Neural crest cell (in vitro differentiated cells): ENCODE results near the gene ALCAM. TPM values are rescaled to one million over a fixed set of nuclear protein-coding genes. Genes with fewer than 3 reads are reported as not detected.

ENCODE experiments used
- DNase-seq: peaks from one replicate; pipeline ENCODE4 v3.0.0; 2021; ENCODE audit warnings: low read depth, mixed read lengths, low spot score
- H3K27ac Mint-ChIP-seq: one replicate; pipeline ENCODE4 v1.8.0; 2021; ENCODE audit warnings: mild to moderate bottlenecking, mixed read lengths; ENCODE audit not compliant: unreplicated experiment
- H3K27me3 Mint-ChIP-seq: 2 replicates; pipeline ENCODE4 v1.8.0; 2021; ENCODE audit warnings: low read depth, mild to moderate bottlenecking, mixed read lengths
- H3K36me3 Mint-ChIP-seq: 2 replicates; pipeline ENCODE4 v1.8.0; 2021; ENCODE audit warnings: low read depth, mild to moderate bottlenecking, mixed read lengths
- H3K4me1 Mint-ChIP-seq: 2 replicates; pipeline ENCODE4 v1.8.0; 2021; ENCODE audit warnings: mixed read lengths
- H3K4me3 Mint-ChIP-seq: one replicate; pipeline ENCODE4 v1.8.0; 2021; ENCODE audit warnings: mild to moderate bottlenecking, mixed read lengths
- H3K9me3 Mint-ChIP-seq: 2 replicates; pipeline ENCODE4 v1.8.0; 2021; ENCODE audit warnings: mixed read lengths
- total RNA-seq: library from RNA; stranded (reverse); gene quantifications from 2 replicates; pipeline ENCODE4 v1.2.1, GENCODE V29; 2021
- TF ChIP-seq, protein P1 (sequence below): fragments of 200-600 bp; sonication (generic); conservative IDR thresholded peaks from 2 replicates; pipeline ENCODE4 v1.5.0; 2021; ENCODE audit warnings: antibody characterized with exemption, mild to moderate bottlenecking

Gene ALCAM
- total RNA-seq, 1 donor from 2014 or later, result 8.7 TPM

DNA sequence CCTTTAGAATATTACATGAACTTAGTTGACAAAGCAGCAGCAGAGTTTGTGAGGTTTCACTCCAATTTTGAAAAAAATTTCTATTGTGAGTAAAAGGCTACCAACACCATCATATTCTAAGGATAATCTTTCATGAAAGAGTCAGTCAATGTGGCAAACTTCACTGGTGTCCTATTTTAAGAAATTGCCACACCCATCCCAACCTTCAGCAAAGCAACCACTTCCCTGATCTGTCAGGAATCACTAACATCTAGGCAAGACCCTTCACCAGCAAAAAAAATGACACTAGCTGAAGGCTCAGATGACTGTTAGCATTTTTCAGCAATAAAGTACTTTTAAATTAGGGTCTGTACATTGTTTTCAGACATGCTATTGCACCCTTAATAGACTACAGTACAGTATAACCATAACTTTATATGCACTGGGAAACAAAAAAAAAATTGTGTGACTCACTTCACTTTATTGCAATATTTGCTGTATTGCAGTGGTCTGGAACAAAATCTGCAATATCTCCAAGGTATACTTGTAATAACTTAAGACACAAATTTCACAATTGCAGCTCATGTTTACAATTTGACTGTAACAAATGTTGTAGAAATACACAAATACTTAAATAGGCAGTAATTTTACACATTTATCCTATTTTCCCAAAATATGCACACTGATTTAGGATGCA lies 38.9 kb upstream of the ALCAM start:
- Mint-ChIP-seq H3K9me3 (peaks cover 11% of the 10 kb centered on the region), H3K27me3 (no peaks in the 10 kb centered on the region), H3K36me3 (peaks cover 9% of the 10 kb centered on the region), H3K4me3 (no peak overlapping the region), H3K27ac (no peak overlapping the region), H3K4me1 (no peaks in the 10 kb centered on the region)
- DNase-seq, result no peak
- TF ChIP-seq, protein P1, sequence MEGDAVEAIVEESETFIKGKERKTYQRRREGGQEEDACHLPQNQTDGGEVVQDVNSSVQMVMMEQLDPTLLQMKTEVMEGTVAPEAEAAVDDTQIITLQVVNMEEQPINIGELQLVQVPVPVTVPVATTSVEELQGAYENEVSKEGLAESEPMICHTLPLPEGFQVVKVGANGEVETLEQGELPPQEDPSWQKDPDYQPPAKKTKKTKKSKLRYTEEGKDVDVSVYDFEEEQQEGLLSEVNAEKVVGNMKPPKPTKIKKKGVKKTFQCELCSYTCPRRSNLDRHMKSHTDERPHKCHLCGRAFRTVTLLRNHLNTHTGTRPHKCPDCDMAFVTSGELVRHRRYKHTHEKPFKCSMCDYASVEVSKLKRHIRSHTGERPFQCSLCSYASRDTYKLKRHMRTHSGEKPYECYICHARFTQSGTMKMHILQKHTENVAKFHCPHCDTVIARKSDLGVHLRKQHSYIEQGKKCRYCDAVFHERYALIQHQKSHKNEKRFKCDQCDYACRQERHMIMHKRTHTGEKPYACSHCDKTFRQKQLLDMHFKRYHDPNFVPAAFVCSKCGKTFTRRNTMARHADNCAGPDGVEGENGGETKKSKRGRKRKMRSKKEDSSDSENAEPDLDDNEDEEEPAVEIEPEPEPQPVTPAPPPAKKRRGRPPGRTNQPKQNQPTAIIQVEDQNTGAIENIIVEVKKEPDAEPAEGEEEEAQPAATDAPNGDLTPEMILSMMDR, result no peak

DNA sequence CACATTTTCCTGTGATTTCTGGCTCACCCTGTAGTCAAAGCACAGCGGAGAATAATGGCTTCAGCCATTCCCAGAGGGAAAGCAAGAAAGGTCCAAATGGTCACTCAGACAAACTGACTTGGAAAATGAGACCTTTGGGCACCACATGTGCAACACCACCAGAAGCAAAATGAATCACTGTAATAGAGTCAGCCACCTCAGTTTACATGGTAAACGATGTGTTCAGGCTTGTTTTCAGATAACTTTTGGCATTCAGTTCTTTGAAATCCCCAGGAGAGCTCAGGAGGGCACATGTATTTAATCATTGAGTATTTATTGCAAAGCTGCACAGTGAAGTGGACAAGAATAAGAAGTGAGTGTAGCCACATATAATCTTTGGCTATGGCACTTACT lies 38.4 kb upstream of the ALCAM start:
- H3K27me3 Mint-ChIP-seq, result no peaks in the 10 kb centered on the region
- H3K4me3 Mint-ChIP-seq, result no peak overlapping the region
- TF ChIP-seq, protein P1, result no peak
- peaks cover 14% of the 10 kb centered on the region for H3K9me3 Mint-ChIP-seq
- no peak overlapping the region for H3K27ac Mint-ChIP-seq
- no peak for DNase-seq
- H3K36me3 Mint-ChIP-seq, result peaks cover 9% of the 10 kb centered on the region
- H3K4me1 Mint-ChIP-seq, result no peaks in the 10 kb centered on the region

DNA sequence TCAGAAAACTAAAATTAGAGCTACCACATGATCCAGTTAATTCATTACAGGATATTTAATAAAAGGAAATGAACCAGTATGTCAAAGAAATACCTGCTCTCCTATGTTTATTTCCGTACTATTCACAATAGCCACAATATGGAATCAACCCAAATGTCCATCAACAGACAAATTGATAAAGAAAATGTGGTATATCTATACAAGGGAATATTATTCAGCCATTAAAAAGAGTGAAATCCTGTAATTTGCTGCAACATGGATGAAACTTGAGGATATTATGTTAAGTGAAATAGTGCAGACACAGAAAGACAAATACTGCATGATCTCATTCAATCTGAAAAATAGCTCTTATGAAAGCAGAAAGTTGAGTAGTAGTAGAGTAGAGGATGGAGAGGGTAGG lies 33.7 kb upstream of the ALCAM start:
- H3K36me3 Mint-ChIP-seq, result peaks cover 5% of the 10 kb centered on the region
- DNase-seq, result no peak
- no peak overlapping the region for H3K27ac Mint-ChIP-seq
- H3K27me3 Mint-ChIP-seq, result no peaks in the 10 kb centered on the region
- H3K4me1 Mint-ChIP-seq, result no peaks in the 10 kb centered on the region
- TF ChIP-seq, protein P1, result no peak
- no peak overlapping the region for H3K4me3 Mint-ChIP-seq
- peaks cover 10% of the 10 kb centered on the region for H3K9me3 Mint-ChIP-seq

DNA sequence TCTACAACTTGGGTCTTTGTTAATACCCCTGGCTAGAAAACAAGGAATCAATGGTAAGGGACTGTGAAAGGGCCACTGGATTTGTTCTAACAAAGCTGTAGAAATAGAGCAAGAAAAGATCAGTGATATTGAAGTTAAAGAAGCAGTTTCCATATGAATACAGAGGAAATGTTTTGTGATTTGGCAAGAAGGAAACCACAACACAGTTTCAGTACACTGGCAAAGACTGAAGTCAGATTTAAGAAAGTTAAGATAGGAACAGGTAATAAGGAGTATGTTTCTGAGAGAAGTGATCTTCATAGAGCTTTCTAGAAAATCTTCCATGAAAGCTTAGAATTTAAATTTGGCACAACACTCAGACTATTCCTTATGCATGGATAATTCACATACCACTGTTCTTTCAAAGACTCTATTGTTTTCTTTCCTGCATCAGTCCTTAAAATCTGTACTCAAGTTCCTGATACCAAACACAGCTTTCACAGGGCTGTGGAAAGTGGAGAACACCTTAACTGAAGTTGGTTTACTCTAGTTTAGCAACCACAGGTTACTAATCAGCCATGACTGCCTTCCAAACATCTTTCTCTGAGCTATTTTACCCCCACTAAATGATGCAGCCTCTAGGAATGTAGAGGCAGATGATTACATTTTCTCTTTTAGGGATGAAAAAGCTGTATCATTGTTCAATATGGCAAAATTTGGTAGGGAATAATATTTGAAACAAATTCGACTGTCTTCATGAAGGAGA lies 32.4 kb upstream of the ALCAM start:
- Mint-ChIP-seq H3K27ac (no peak overlapping the region), H3K9me3 (peaks cover 10% of the 10 kb centered on the region), H3K4me1 (no peaks in the 10 kb centered on the region), H3K36me3 (peaks cover 5% of the 10 kb centered on the region), H3K4me3 (no peak overlapping the region), H3K27me3 (no peaks in the 10 kb centered on the region)
- TF ChIP-seq, protein P1, result no peak
- DNase-seq, result no peak

DNA sequence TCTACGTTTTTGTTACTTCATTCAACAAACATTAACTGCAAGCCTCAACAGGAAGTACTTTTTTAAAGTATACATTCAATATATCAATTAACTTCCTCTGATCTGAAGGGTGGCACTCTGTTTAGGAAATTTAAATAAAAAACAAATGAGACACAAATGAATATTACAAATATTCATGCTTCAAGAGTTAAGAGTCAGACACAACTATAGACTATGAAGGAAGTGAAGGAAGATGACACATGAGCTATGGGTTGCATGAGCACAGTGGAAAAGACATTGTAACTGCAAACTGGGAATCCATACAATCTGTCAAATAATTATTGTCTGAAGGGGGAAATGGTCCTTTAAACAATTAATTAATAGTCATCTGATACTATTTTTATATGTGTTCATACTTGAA lies 26.8 kb upstream of the ALCAM start:
- no peak overlapping the region for H3K4me3 Mint-ChIP-seq
- no peaks in the 10 kb centered on the region for H3K4me1 Mint-ChIP-seq
- H3K9me3 Mint-ChIP-seq, result no peaks in the 10 kb centered on the region
- TF ChIP-seq, protein P1, result no peak
- no peaks in the 10 kb centered on the region for H3K27me3 Mint-ChIP-seq
- no peak overlapping the region for H3K27ac Mint-ChIP-seq
- H3K36me3 Mint-ChIP-seq, result no peaks in the 10 kb centered on the region
- no peak for DNase-seq
